GM12878 (cell line): ENCODE results near the gene VSIG10. TPM values are rescaled to one million over a fixed set of nuclear protein-coding genes. Genes with fewer than 3 reads are reported as not detected.

Experiments used
- ATAC-seq: fragments of 200-7000 bp; cut with Tn5 transposase; 3 replicates; pipeline ENCODE4 v1.9.1; 2020; ENCODE audit warnings: mild to moderate bottlenecking, moderate library complexity
- BruUV-seq: library from RNA; stranded (reverse); fragments of 400-500 nt; replicated peaks from 2 replicates; lab custom pipeline; 2021; lab: Mats Ljungman, UMichigan
- CTCF ChIA-PET: fragments of 300-600 bp; sonication (Branson Sonifier 250); formaldehyde crosslinking; extraction: SDS; loops from one replicate; lab custom pipeline; 2021; ENCODE audit warnings: inconsistent platforms; lab: Yijun Ruan, JAX
- POLR2A ChIA-PET: fragments of 350-600 bp; formaldehyde crosslinking; extraction: SDS; loops from one replicate; lab custom pipeline; 2021; ENCODE audit warnings: inconsistent platforms; lab: Charles Lee
- RAD21 ChIA-PET: fragments of 300-600 bp; sonication (Branson Sonifier 250); formaldehyde crosslinking; loops from one replicate; lab custom pipeline; 2023; ENCODE audit warnings: antibody characterized with exemption; ENCODE audit not compliant: unreplicated experiment; lab: Charles Lee
- SMC1A ChIA-PET: fragments of 300-600 bp; sonication (Branson Sonifier 250); formaldehyde crosslinking; loops from one replicate; lab custom pipeline; 2023; ENCODE audit not compliant: unreplicated experiment, uncharacterized antibody; lab: Charles Lee
- DNase-seq: peaks from one replicate; pipeline ENCODE4 v3.0.0-alpha.2; 2011; ENCODE audit warnings: low read depth, low spot score
- FAIRE-seq: peaks from 3 replicates; lab custom pipeline; 2011; peaks lifted over from hg19 to GRCh38; lab: Jason Lieb, UNC
- H2AFZ ChIP-seq: 2 replicates; pipeline ENCODE4 v1.6.0; 2011; ENCODE audit warnings: low read depth, low read length, control low read depth; ENCODE audit not compliant: control insufficient read depth
- H3K27ac ChIP-seq: 2 replicates; pipeline ENCODE4 v1.5.1; 2011; ENCODE audit warnings: control low read depth; ENCODE audit not compliant: control insufficient read depth, insufficient read depth
- H3K27me3 ChIP-seq, 2 experiments: replicated peaks in 1 of 2; 2 replicates each; pipeline versions ENCODE4 v1.6.0 to v1.6.1; 2011; ENCODE audit warnings: low read length in 1 of 2; ENCODE audit not compliant: control insufficient read depth in 2 of 2, insufficient read depth in 2 of 2
- H3K36me3 ChIP-seq, 2 experiments: 2 replicates each; pipeline ENCODE4 v1.5.1; 2011; ENCODE audit warnings: low read length in 1 of 2; ENCODE audit not compliant: control insufficient read depth in 2 of 2, insufficient read depth in 2 of 2
- H3K4me1 ChIP-seq: 2 replicates; pipeline ENCODE4 v1.6.1; 2011; ENCODE audit warnings: mild to moderate bottlenecking, low read length, moderate library complexity, mixed read lengths; ENCODE audit not compliant: control insufficient read depth, insufficient read depth
- H3K4me2 ChIP-seq: 2 replicates; pipeline ENCODE4 v1.6.0; 2011; ENCODE audit warnings: control low read depth; ENCODE audit not compliant: control insufficient read depth, insufficient read depth
- H3K4me3 ChIP-seq: fragments of 200-600 bp; sonication (generic); 2 replicates; pipeline ENCODE4 v1.5.1; 2016
- H3K79me2 ChIP-seq: 2 replicates; pipeline ENCODE4 v1.6.0; 2011; ENCODE audit warnings: low read length; ENCODE audit not compliant: control insufficient read depth, insufficient read depth
- H3K9ac ChIP-seq: 2 replicates; pipeline ENCODE4 v1.8.0; 2011; ENCODE audit warnings: low read length, control low read depth, mixed read lengths; ENCODE audit not compliant: control insufficient read depth, insufficient read depth
- H3K9me3 ChIP-seq: replicated peaks from 3 replicates; pipeline ENCODE4 v1.5.1; 2011; ENCODE audit warnings: mild to moderate bottlenecking, low read length; ENCODE audit not compliant: control insufficient read depth, insufficient read depth
- H4K20me1 ChIP-seq: 2 replicates; pipeline ENCODE4 v1.6.0; 2011; ENCODE audit not compliant: control insufficient read depth, insufficient read depth
- NKRF ChIP-seq: fragments of 450-650 bp; conservative IDR thresholded peaks from 2 replicates; pipeline ENCODE4 v1.6.1; 2017; ENCODE audit warnings: mild to moderate bottlenecking, moderate library complexity
- RAD51 ChIP-seq: fragments of 450-650 bp; IDR thresholded peaks from 2 replicates; pipeline ENCODE4 v1.6.1; 2016; ENCODE audit warnings: moderate library complexity, mild to moderate bottlenecking, inconsistent platforms
- WGBS: methylation state at CpG from one replicate; pipeline ENCODE4 v1.1.6; 2016; ENCODE audit warnings: low lambda C conversion rate; ENCODE audit not compliant: insufficient replicate concordance, insufficient coverage; ENCODE audit errors: missing lambda C conversion rate; 5-methylcytosine and 5-hydroxymethylcytosine counted together
- in situ Hi-C: fragments of 300-500 bp; cut with MboI; formaldehyde crosslinking; loops from 9 replicates; pipeline ENCODE4 v1.14.3; 2018; ENCODE audit warnings: mixed read lengths
- intact Hi-C: fragments of 100-400 bp; cut with micrococcal nuclease; formaldehyde crosslinking; loops from one replicate; pipeline ENCODE4 v1.14.2; 2022; ENCODE audit not compliant: unreplicated experiment
- polyA plus RNA-seq, 11 experiments: library from polyadenylated mRNA; depleted of rRNA in 4 of 11; unstranded in 6 of 11; stranded (reverse) in 5 of 11; fragments of >200 nt; fragmentation: Nextera tagmentation in 4 of 11; fragmentation: Illumina TruSeq in 1 of 11; extraction: Ambion mirVana in 4 of 11; extraction: Trizol in 1 of 11; gene quantifications; 1 replicate in 1 of 11; 2 replicates in 10 of 11; pipeline versions ENCODE4 v1.2.1 to v1.2.3, GENCODE V29; 2011 to 2016; ENCODE audit warnings: inconsistent platforms in 2 of 11, missing spikeins in 2 of 11, low read depth in 1 of 11
- total RNA-seq, 4 experiments: library from RNA; depleted of rRNA in 3 of 4; stranded (reverse); fragments of >200 nt in 3 of 4; fragmentation: Illumina TruSeq in 1 of 4; extraction: Trizol in 1 of 4; gene quantifications; 2 replicates each; pipeline versions ENCODE4 v1.2.1 to v1.2.3, GENCODE V29; 2013 to 2021
- TF ChIP-seq, protein P1 (sequence below): IDR thresholded peaks from 2 replicates; pipeline ENCODE4 v1.6.1; 2012; ENCODE audit warnings: low read depth, low read length, improper control_type of control experiment
- TF ChIP-seq, protein P2 (sequence below): IDR thresholded peaks from 2 replicates; pipeline ENCODE4 v1.6.1; 2011; ENCODE audit warnings: low read depth, low read length, improper control_type of control experiment, borderline replicate concordance

Gene VSIG10
- total and polyA plus RNA-seq, 10 of the 15 experiments (the other 5 are each of a cell fraction or from before 2014, with no cell fraction given) = 3.4 to 10.2 (median 5.8) TPM

DNA sequence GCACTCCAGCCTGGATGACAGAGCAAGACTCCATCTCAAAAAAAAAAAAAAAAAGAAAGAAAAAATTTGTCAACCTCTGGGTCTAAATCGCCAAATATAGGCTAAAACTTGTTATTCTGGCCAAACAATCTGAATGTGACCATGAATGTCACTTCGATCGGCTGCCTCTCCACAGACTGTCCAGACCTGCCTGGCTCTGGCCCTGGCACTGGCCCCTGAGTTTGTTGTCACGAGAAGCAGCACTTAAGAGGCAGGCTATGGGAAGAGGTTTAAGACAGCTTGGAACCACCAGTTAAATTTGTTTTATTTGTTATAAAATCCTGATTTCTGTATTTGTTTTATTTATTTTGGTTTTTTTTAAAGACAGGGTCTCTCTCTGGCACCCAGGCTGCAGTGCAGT is 57.4 kb downstream of the VSIG10 start (continued):
- TF ChIP-seq, protein P1, sequence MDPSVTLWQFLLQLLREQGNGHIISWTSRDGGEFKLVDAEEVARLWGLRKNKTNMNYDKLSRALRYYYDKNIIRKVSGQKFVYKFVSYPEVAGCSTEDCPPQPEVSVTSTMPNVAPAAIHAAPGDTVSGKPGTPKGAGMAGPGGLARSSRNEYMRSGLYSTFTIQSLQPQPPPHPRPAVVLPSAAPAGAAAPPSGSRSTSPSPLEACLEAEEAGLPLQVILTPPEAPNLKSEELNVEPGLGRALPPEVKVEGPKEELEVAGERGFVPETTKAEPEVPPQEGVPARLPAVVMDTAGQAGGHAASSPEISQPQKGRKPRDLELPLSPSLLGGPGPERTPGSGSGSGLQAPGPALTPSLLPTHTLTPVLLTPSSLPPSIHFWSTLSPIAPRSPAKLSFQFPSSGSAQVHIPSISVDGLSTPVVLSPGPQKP = no peak
- no peak for TF ChIP-seq RAD51
- TF ChIP-seq, protein P2, sequence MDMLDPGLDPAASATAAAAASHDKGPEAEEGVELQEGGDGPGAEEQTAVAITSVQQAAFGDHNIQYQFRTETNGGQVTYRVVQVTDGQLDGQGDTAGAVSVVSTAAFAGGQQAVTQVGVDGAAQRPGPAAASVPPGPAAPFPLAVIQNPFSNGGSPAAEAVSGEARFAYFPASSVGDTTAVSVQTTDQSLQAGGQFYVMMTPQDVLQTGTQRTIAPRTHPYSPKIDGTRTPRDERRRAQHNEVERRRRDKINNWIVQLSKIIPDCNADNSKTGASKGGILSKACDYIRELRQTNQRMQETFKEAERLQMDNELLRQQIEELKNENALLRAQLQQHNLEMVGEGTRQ = no peak

GRCh38 chr12:118044577-118044976 is 59.2 kb downstream of the VSIG10 start:
- no peak for FAIRE-seq
- no TSS peak for BruUV-seq
- ChIA-PET POLR2A (interaction anchor here (0.5 to 1.0 kb wide), 3 partner anchors 27 to 453 kb away, joined by 3 to 5 read pairs (median 3); no protein-coding TSS in a partner anchor), SMC1A (interaction anchor here (0.9 to 2.5 kb wide), 4 partner anchors 9 to 167 kb away, joined by 3 to 6 read pairs (median 4); no protein-coding TSS in a partner anchor), CTCF (interaction anchor here (1.0 to 3.7 kb wide), 3 partner anchors 9 to 20 kb away, joined by 3 to 36 read pairs (median 5); no protein-coding TSS in a partner anchor)
- no peak overlapping the region for H2AFZ ChIP-seq
- peaks cover 4% of the 10 kb centered on the region for H3K4me1 ChIP-seq
- ATAC-seq = no peak
- intact Hi-C loops = no loop called here
- H3K4me3 ChIP-seq = no peak overlapping the region
- DNase-seq = no peak
- H3K27me3 ChIP-seq = no peaks in the 10 kb centered on the region
- no peaks in the 10 kb centered on the region; the same call in 1 of the 2 replicates for H3K79me2 ChIP-seq
- H3K27ac ChIP-seq = no peak overlapping the region
- H3K9ac ChIP-seq = no peak overlapping the region
- peaks cover 8 to 26% of the 10 kb centered on the region in 2 experiments; a peak in 3 of 4 replicates for H3K36me3 ChIP-seq
- 99% methylated on average over 8 of the region's 8 CpGs for WGBS
- no peaks in the 10 kb centered on the region for H4K20me1 ChIP-seq
- in situ Hi-C loops = no loop called here
- no peak for TF ChIP-seq NKRF
- TF ChIP-seq, all 136 proteins: peak for 0
- no peaks in the 10 kb centered on the region; the same call in 2 of the 3 replicates for H3K9me3 ChIP-seq
- RAD21 ChIA-PET = interaction anchor here (0.9 to 1.2 kb wide), 3 partner anchors 8 to 19 kb away, joined by 3 to 5 read pairs (median 4); no protein-coding TSS in a partner anchor
- H3K4me2 ChIP-seq = no peak overlapping the region
